Measurements from ENCODE around the gene JAKMIP1. TPM values are rescaled to one million over a fixed set of nuclear protein-coding genes. Genes with fewer than 3 reads are reported as not detected.

The JAKMIP1 gene
- polyA plus RNA-seq, 12 donors: 0.09 to 0.17 (median 0.14) TPM; not detected in 9

GRCh38 chr4:6097581-6097980, 102.8 kb downstream of the JAKMIP1 start:
- DNase-seq: no peak

DNA sequence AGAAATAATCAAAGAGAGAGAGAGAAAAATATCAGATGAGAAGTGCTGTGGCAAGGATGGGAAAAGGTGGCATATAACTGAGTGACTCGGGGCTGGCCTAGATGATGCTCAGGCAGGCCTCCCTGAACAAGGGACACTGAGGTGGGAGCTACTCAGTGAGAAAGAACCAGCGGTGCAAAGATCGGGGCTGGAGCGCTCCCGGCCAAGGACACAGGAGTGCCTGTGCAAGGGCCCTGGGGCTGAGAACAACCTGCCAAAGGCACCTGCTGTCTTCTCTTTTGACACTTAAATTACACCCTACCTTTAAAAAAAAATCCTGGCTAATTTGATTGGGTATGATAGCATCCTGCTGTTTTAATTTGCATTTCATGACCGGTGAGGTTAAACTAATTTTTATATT, 104.5 kb downstream of the JAKMIP1 start:
- DNase-seq: no peak

GRCh38 chr4:6095023-6095752, 105.2 kb downstream of the JAKMIP1 start:
- DNase-seq: no peak

- no peak for DNase-seq
Observed at GRCh38 chr4:6093671-6094070, 106.7 kb downstream of the JAKMIP1 start.

DNA sequence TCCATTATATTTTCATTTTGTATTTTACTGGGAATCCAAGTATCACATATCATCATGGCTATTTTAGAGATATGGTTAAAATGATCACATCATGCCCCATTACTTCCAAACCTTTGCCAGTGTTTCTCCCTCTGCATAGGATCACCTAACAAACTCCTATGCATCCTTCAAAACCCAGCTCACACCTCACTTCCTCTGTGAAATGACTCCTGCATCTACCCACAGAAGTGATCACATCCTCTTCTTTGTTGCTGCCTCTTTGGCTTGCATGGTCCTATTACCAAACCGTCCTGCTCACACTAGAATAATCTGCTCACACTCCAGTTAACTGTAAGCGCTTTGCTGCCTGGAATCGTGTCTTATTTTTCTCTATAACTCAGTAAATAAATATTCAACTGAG, 107.4 kb downstream of the JAKMIP1 start:
- DNase-seq: no peak

DNA sequence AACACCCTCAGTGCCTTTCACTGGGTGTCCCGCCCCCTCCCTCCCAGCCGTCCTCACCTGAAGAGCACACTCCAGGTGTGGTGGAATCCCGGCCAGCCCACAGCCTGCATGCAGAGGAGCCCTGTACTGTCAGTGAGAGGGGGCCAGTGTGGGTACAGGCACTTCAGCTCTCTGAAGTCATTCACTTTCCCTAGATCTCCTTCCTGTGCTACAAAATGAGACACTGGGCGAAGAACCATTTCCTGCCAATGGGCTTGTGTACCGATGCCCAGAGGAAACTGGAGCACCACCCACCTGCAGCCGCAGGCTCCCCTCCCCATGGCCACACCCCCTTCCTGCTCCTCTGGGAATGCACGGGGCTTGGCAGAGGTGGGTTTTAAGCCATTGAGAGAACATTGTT, 108.2 kb downstream of the JAKMIP1 start:
- DNase-seq: no peak

DNA sequence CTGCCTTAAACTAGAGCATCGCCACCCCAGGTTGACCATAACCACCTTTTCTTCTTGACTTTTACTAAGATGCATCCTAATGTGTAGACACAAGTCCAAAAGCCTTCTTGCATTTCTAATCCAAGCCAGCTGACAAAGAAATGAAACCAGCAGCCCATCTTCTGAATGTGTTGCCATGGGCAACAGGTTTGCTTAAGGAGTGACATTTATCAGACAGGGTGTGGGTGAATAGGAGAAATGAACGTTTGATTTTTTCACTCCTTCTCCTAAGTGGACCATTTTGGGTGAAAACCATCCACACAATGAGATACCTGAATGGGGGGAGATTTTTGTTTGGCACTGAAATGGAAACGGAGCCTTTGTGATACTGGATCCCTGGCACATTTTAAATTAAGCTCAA, 109.4 kb downstream of the JAKMIP1 start:
- no peak for DNase-seq

- no peak for DNase-seq
Observed at GRCh38 chr4:6088950-6089349, 111.4 kb downstream of the JAKMIP1 start.

GRCh38 chr4:6087669-6088341, 112.5 kb downstream of the JAKMIP1 start:
- DNase-seq: peak; percentile 19

DNA sequence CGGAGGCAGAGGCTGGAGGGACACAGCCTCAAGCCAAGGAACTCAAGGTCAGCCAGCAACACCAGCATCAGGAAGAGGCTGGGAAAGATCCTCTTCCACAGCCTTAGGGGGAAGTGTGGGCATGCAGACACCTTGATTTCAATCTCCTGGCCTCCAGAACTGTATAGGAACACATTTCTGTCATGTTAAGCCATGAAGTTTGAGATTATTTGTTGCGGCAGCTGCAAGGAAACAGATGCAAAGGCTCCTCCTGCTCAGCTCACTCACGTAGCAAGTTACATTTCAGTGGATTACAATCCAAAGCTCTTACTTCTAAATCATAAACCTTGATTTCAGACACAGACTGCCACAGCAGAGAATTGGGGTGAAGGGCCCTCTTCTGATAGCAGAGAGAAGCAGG, 113.5 kb downstream of the JAKMIP1 start:
- DNase-seq: no peak

- DNase-seq: no peak
Observed at GRCh38 chr4:6085691-6086628, 114.4 kb downstream of the JAKMIP1 start.

DNA sequence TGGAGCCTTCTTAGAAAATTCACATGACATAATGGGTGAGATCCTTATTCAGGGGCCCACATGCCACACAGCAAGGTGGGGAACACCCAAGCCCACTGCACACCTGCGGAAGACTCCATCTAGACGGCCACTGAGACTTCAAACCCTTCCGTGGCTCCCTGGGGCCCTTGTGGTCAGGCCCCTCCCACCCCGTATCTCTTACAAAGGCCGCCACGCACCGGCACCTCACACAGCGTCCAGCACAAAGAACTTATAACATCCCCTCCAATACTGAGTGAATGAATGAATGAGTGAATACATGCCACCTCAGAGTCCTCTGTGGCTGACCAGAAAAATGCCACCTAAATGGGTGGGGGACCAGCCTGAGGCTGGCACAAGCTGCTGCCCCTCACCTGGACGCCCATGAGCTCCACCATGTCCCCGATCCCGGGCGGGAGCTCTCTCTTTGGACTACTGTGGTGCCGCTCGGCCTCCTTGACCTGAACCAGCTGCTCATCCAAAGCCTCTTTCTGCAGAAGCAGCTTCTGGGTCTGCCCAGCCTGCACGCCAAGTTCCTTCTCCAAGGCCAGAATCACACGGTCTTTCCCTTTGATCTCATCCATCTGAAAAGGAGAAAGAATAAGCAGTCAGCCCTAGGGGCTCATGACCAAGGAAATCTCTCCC, 115.2 kb downstream of the JAKMIP1 start:
- DNase-seq: no peak

GRCh38 chr4:6079965-6080364, 120.4 kb downstream of the JAKMIP1 start:
- no peak for DNase-seq

- DNase-seq: no peak
Observed at GRCh38 chr4:6078560-6078959, 121.8 kb downstream of the JAKMIP1 start.

- DNase-seq: no peak
Observed at GRCh38 chr4:6076391-6076790, 124.0 kb downstream of the JAKMIP1 start.

DNA sequence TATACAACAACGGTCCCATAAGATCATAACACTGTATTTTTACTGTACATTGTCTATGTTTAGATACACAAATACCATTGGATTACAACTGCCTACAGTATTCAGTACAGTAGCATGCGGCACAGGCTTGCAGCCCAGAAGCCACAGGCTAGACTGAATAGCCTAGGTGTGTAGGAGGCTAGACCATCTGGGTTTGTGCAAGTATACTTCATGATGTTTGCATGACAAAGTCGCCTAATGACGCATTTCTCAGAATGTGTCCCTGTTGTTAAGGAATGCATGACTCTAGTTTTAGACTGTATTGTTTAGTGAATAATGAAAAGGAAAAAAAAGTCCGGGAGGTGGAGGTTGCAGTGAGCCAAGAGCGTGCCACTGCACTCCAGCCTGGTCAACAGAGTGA, 125.6 kb downstream of the JAKMIP1 start:
- no peak for DNase-seq

- DNase-seq: no peak
Observed at GRCh38 chr4:6071959-6072720, 128.2 kb downstream of the JAKMIP1 start.

DNA sequence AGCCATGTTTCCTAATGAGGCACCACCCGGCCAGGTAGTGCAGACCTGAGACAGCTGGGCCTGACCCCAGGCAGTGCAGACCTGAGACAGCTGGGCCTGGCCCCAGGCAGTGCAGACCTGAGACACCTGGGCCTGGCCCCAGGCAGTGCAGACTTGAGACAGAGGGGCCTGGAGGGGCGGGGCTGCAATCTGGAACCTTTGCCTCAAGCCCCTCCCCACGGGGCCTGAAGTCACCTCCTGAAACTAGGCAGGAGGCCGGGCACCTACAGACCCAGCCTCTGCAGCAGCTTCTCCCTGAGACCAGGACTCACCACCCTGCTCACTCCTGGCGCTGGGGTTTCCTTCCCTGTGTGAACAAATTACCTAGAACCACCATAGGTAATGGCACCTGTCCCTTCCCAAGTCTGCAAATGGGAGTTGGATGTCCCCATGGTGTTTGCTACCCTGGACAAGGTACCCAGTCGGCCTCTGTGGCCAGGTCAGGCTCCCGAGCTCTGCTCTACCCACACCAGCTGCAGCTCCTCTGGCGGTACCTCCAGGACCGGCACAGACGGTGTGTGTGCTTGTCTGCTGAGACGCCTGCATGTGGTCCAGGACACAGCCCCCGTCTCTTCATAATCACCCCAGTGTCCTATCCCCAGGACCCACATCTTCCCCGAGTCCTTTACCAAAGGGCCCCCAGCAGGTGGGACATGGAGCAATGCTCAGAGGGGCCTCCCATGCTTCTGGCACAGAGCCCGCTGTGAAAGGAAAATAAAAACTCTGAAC, 129.0 kb downstream of the JAKMIP1 start:
- DNase-seq: no peak

- no peak for DNase-seq
Observed at GRCh38 chr4:6069845-6070709, 130.3 kb downstream of the JAKMIP1 start.

All from muscle of arm (tissue), 12 donors.